Adrenal gland (tissue), 12 donors: ENCODE measurements around the gene MKRN2. TPM values are rescaled to one million over a fixed set of nuclear protein-coding genes. Genes with fewer than 3 reads are reported as not detected.

Experiments used
- DNase-seq, 7 donors: peaks; one replicate each; pipeline ENCODE4 v3.0.0-alpha.2; 2019 to 2020
- H3K27ac ChIP-seq, 5 donors: fragments of 200-600 bp; sonication (generic) in 4 of 5; 1 replicate in 3 of 5; 2 replicates in 2 of 5; pipeline versions ENCODE4 v1.5.1 to v1.8.0; 2016 to 2020; ENCODE audit warnings: mild to moderate bottlenecking in 1 of 5
- H3K27me3 ChIP-seq: fragments of 200-600 bp; 2 replicates; pipeline ENCODE4 v1.8.0; 2021
- H3K36me3 ChIP-seq, 2 donors: fragments of 200-600 bp; replicated peaks in 1 of 2; 1 replicate in 1 of 2; 2 replicates in 1 of 2; pipeline versions ENCODE4 v1.5.1 to v1.8.0; 2018 to 2022
- H3K4me1 ChIP-seq, 2 donors: fragments of 200-600 bp; replicated peaks in 1 of 2; 1 replicate in 1 of 2; 2 replicates in 1 of 2; pipeline versions ENCODE4 v1.5.1 to v1.8.0; 2018 to 2021
- H3K4me3 ChIP-seq, 4 donors: fragments of 200-600 bp; sonication (generic) in 3 of 4; one replicate each; pipeline ENCODE4 v1.5.1; 2016 to 2018
- H3K9me3 ChIP-seq, 3 donors: fragments of 200-600 bp; sonication (generic) in 1 of 3; replicated peaks in 1 of 3; 1 replicate in 2 of 3; 2 replicates in 1 of 3; pipeline versions ENCODE4 v1.5.1 to v1.8.0; 2016 to 2021
- CTCF ChIP-seq, 6 experiments: fragments of 450-650 bp in 4 of 6; fragments of 200-600 bp in 2 of 6; sonication (generic) in 1 of 6; IDR thresholded peaks; 1 replicate in 5 of 6; 2 replicates in 1 of 6; pipeline versions ENCODE4 v1.5.1 to v1.8.0; 2016 to 2021; ENCODE audit warnings: antibody characterized with exemption in 6 of 6, mild to moderate bottlenecking in 2 of 6, moderate library complexity in 1 of 6
- POLR2A ChIP-seq, 2 donors: fragments of 450-650 bp; IDR thresholded peaks; one replicate each; pipeline ENCODE4 v1.6.1; 2017; ENCODE audit warnings: antibody characterized with exemption in 2 of 2, mild to moderate bottlenecking in 2 of 2, moderate library complexity in 1 of 2
- WGBS, 4 donors: extraction: QIAGEN DNeasy Blood & Tissue Kit in 2 of 4; methylation state at CpG; one replicate each; pipeline versions ENCODE4 v1.1.5 to v1.1.7; 2013 to 2017; 5-methylcytosine and 5-hydroxymethylcytosine counted together
- intact Hi-C, 2 donors: fragments of 100-400 bp; cut with DNase I; formaldehyde crosslinking; loops; one replicate each; pipeline versions ENCODE4 v1.14.1 to v1.15.0; 2022 to 2023
- polyA plus RNA-seq, 3 donors: library from polyadenylated mRNA; stranded (reverse); fragments of 200-250 nt in 2 of 3; fragments of 350-450 nt in 1 of 3; fragmentation: Illumina TruSeq in 1 of 3; extraction: RNeasy Lipid Tissue Mini Kit (QIAGEN cat#74804) in 1 of 3; gene quantifications; one replicate each; pipeline ENCODE4 v1.2.3, GENCODE V29; 2013 to 2014
- total RNA-seq, 9 donors: library from RNA; depleted of rRNA in 4 of 9; stranded (reverse); fragments of >200 nt in 4 of 9; fragments of 120-200 nt in 1 of 9; fragmentation: NEBNext Ultra II Directional in 1 of 9; extraction: Animal tissue kit (Norgen Biotek cat#: 25700) in 1 of 9; gene quantifications; one replicate each; pipeline versions ENCODE4 v1.1.0 to v1.2.4, GENCODE V29; 2013 to 2023
- donor health status: healthy with polysubstance abuse.
- donor health status: Bipolar disorder and iron deficiency.
- donor health status: DM: yes; HTN: yes; CAD: no.
- donor health status: DM: no; HTN: no; CAD: no.
- donor health status: DM: no; HTN: no; CAD: no.
- donor health status: DM: yes; HTN: yes; CAD: no.

Gene MKRN2
- total and polyA plus RNA-seq, 12 donors, result 15.8 to 40.9 (median 23.9) TPM

- H3K27ac ChIP-seq, result no peak overlapping the region
- intact Hi-C loops, result no loop called here
- no peaks in the 10 kb centered on the region for H3K27me3 ChIP-seq
- 95 to 97% (median 95%) methylated on average over 6 of the region's 6 CpGs for whole genome bisulfite sequencing, 4 donors
- no peak overlapping the region for H3K4me3 ChIP-seq
- DNase-seq, result no peak
- no peaks in the 10 kb centered on the region for H3K9me3 ChIP-seq
- no peak for TF ChIP-seq POLR2A (IDR thresholded peaks at IDR 0.05)
- TF ChIP-seq CTCF (IDR thresholded peaks at IDR 0.05), result no peak
- peaks cover 0 to 7% of the 10 kb centered on the region in 2 donors for H3K4me1 ChIP-seq
- peaks cover 0 to 22% of the 10 kb centered on the region in 2 donors for H3K36me3 ChIP-seq
These were observed 61.5 kb downstream of the MKRN2 start for GRCh38 chr3:12618426-12618825.

- no peak for DNase-seq
- Histone ChIP-seq H3K27ac (no peak overlapping the region), H3K4me1 (peaks cover 0 to 7% of the 10 kb centered on the region in 2 donors), H3K36me3 (peaks cover 0 to 22% of the 10 kb centered on the region in 2 donors), H3K4me3 (no peak overlapping the region), H3K27me3 (no peaks in the 10 kb centered on the region), H3K9me3 (no peaks in the 10 kb centered on the region)
- intact Hi-C loops, result no loop called here
- TF ChIP-seq POLR2A (IDR thresholded peaks at IDR 0.05) (no peak), CTCF (IDR thresholded peaks at IDR 0.05) (no peak)
- 94 to 100% (median 98%) methylated on average over 6 of the region's 6 CpGs for WGBS, 4 donors
These were observed 63.4 kb downstream of the MKRN2 start for GRCh38 chr3:12620305-12620704.

GRCh38 chr3:12620729-12621128 lies 63.8 kb downstream of the MKRN2 start:
- no peaks in the 10 kb centered on the region for H3K27me3 ChIP-seq
- H3K9me3 ChIP-seq, result no peaks in the 10 kb centered on the region
- peaks cover 0 to 22% of the 10 kb centered on the region in 2 donors for H3K36me3 ChIP-seq
- H3K4me1 ChIP-seq, result peaks cover 0 to 7% of the 10 kb centered on the region in 2 donors
- DNase-seq, result no peak
- TF ChIP-seq POLR2A (IDR thresholded peaks at IDR 0.05), result no peak
- TF ChIP-seq CTCF (IDR thresholded peaks at IDR 0.05), result no peak
- H3K4me3 ChIP-seq, result no peak overlapping the region
- intact Hi-C loops, result no loop called here
- H3K27ac ChIP-seq, result no peak overlapping the region

GRCh38 chr3:12622335-12622734 lies 65.4 kb downstream of the MKRN2 start:
- intact Hi-C loops, result no loop called here
- no peaks in the 10 kb centered on the region for H3K27me3 ChIP-seq
- peaks cover 0 to 13% of the 10 kb centered on the region in 2 donors for H3K36me3 ChIP-seq
- no peak overlapping the region for H3K27ac ChIP-seq
- 70 to 79% (median 77%) methylated on average over 4 of the region's 4 CpGs for WGBS, 4 donors
- no peaks in the 10 kb centered on the region for H3K9me3 ChIP-seq
- DNase-seq, result no peak
- TF ChIP-seq POLR2A (IDR thresholded peaks at IDR 0.05) (no peak), CTCF (IDR thresholded peaks at IDR 0.05) (no peak)
- peaks cover 7 to 10% of the 10 kb centered on the region in 2 donors for H3K4me1 ChIP-seq
- no peak overlapping the region for H3K4me3 ChIP-seq
